Measurements from ENCODE around the gene HBD.

The HBD gene

DNA sequence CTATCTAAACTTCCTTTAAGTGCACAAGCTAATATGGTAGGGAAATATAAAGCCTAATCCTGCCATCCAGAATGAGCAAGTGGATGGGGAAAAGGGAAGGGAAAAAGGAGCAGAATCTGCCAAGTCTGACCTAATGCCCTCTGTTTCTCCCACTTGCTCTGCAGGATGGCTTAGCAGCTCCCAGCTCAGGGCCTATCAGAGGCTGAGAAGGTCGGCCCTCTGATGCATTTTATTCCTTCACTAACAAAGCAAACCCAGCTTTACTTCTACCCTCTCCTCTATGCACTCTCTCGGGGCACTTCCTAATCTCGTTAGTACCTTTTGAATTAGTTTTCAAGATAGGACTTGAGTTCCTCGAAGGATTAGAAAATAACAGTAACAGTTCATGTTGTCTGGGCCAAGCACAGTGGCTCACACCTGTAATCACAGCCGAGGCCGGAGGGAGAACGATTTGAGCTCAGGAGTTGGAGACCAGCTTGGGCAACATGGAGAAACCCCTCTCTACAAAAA is 23.9 kb downstream of the HBD start:
- H3K27ac ChIP-seq (ENCODE audit: extremely low read depth, low read depth, low read length): no peak overlapping the region
- no peaks in the 10 kb centered on the region for H3K9me3 ChIP-seq (ENCODE audit: control insufficient read depth, insufficient read depth, low read depth, low read length)
- no peaks in the 10 kb centered on the region for H3K4me1 ChIP-seq (ENCODE audit: control insufficient read depth, insufficient read depth, low read length)
- no peak overlapping the region for H3K4me3 ChIP-seq (ENCODE audit: low read depth, low read length)
- ChIA-PET CTCF (interaction anchor here (0.6 kb wide), 1 partner anchor 261 kb away, joined by 3 read pairs; no protein-coding TSS in a partner anchor), POLR2A (no interaction called here)
- H3K36me3 ChIP-seq (ENCODE audit: control insufficient read depth in 2 of 2, insufficient read depth in 1 of 2, low read length in 2 of 2): no peaks in the 10 kb centered on the region
- TF ChIP-seq ZNF175 (tag by site-specific recombination; IDR thresholded peaks at IDR 0.05): no peak
- no peak for TF ChIP-seq ZNF600 (tag by site-specific recombination; IDR thresholded peaks at IDR 0.05)
- TF ChIP-seq SCRT2 (tag by site-specific recombination; IDR thresholded peaks at IDR 0.05): no peak
- no peak for TF ChIP-seq ZNF555 (tag by site-specific recombination; conservative IDR thresholded peaks at IDR 0.05)
- TF ChIP-seq ZBTB8A (tag by site-specific recombination; IDR thresholded peaks at IDR 0.05): no peak
- TF ChIP-seq, protein P1, sequence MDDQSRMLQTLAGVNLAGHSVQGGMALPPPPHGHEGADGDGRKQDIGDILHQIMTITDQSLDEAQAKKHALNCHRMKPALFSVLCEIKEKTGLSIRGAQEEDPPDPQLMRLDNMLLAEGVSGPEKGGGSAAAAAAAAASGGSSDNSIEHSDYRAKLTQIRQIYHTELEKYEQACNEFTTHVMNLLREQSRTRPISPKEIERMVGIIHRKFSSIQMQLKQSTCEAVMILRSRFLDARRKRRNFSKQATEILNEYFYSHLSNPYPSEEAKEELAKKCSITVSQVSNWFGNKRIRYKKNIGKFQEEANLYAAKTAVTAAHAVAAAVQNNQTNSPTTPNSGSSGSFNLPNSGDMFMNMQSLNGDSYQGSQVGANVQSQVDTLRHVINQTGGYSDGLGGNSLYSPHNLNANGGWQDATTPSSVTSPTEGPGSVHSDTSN (CRISPR knock-in tag; IDR thresholded peaks at IDR 0.05): no peak
- TF ChIP-seq KLF9 (tag by site-specific recombination; IDR thresholded peaks at IDR 0.05; ENCODE audit: low read depth): no peak
- TF ChIP-seq, protein P2, sequence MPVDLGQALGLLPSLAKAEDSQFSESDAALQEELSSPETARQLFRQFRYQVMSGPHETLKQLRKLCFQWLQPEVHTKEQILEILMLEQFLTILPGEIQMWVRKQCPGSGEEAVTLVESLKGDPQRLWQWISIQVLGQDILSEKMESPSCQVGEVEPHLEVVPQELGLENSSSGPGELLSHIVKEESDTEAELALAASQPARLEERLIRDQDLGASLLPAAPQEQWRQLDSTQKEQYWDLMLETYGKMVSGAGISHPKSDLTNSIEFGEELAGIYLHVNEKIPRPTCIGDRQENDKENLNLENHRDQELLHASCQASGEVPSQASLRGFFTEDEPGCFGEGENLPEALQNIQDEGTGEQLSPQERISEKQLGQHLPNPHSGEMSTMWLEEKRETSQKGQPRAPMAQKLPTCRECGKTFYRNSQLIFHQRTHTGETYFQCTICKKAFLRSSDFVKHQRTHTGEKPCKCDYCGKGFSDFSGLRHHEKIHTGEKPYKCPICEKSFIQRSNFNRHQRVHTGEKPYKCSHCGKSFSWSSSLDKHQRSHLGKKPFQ (tag by site-specific recombination; IDR thresholded peaks at IDR 0.05): no peak
- TF ChIP-seq, protein P3, sequence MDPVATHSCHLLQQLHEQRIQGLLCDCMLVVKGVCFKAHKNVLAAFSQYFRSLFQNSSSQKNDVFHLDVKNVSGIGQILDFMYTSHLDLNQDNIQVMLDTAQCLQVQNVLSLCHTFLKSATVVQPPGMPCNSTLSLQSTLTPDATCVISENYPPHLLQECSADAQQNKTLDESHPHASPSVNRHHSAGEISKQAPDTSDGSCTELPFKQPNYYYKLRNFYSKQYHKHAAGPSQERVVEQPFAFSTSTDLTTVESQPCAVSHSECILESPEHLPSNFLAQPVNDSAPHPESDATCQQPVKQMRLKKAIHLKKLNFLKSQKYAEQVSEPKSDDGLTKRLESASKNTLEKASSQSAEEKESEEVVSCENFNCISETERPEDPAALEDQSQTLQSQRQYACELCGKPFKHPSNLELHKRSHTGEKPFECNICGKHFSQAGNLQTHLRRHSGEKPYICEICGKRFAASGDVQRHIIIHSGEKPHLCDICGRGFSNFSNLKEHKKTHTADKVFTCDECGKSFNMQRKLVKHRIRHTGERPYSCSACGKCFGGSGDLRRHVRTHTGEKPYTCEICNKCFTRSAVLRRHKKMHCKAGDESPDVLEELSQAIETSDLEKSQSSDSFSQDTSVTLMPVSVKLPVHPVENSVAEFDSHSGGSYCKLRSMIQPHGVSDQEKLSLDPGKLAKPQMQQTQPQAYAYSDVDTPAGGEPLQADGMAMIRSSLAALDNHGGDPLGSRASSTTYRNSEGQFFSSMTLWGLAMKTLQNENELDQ (tag by site-specific recombination; IDR thresholded peaks at IDR 0.05; ENCODE audit: low read depth): no peak
- TF ChIP-seq MZF1 (tag by site-specific recombination; IDR thresholded peaks at IDR 0.05; ENCODE audit: borderline replicate concordance): no peak
- TF ChIP-seq, protein P4, sequence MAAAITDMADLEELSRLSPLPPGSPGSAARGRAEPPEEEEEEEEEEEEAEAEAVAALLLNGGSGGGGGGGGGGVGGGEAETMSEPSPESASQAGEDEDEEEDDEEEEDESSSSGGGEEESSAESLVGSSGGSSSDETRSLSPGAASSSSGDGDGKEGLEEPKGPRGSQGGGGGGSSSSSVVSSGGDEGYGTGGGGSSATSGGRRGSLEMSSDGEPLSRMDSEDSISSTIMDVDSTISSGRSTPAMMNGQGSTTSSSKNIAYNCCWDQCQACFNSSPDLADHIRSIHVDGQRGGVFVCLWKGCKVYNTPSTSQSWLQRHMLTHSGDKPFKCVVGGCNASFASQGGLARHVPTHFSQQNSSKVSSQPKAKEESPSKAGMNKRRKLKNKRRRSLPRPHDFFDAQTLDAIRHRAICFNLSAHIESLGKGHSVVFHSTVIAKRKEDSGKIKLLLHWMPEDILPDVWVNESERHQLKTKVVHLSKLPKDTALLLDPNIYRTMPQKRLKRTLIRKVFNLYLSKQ (tag by site-specific recombination; IDR thresholded peaks at IDR 0.05; ENCODE audit: borderline replicate concordance): no peak
- TF ChIP-seq, protein P5, sequence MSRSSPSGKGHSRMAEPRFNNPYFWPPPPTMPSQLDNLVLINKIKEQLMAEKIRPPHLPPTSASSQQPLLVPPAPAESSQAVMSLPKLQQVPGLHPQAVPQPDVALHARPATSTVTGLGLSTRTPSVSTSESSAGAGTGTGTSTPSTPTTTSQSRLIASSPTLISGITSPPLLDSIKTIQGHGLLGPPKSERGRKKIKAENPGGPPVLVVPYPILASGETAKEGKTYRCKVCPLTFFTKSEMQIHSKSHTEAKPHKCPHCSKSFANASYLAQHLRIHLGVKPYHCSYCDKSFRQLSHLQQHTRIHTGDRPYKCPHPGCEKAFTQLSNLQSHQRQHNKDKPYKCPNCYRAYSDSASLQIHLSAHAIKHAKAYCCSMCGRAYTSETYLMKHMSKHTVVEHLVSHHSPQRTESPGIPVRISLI (tag by site-specific recombination; IDR thresholded peaks at IDR 0.05): no peak
- TF ChIP-seq ZNF214 (tag by site-specific recombination; IDR thresholded peaks at IDR 0.05; ENCODE audit: borderline replicate concordance): no peak

DNA sequence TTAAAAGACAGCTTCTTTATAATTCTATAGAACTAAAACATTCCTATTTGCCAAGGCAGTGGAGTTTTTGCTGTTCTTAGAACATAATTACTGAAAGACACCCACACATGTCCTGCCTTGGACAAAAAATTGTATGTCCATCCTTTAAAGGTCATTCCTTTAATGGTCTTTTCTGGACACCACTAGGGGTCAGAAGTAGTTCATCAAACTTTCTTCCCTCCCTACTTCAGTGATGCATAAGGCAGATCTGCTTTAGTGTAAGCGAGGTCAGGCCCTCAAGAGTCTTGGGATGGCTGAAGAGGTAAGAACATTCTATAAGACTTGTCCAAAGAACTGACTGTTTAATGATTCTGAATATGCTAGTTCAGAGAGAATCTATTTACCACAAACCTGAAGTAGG is 29.5 kb downstream of the HBD start:
- CTCF ChIA-PET: interaction anchor here (0.6 to 3.9 kb wide), 3 partner anchors 86 to 179 kb away, joined by 3 to 12 read pairs (median 5); partner anchors contain the start of gene OR51M1

More for the DNA sequence above, 29.5 kb downstream of the HBD start:
- TF ChIP-seq, protein P6, sequence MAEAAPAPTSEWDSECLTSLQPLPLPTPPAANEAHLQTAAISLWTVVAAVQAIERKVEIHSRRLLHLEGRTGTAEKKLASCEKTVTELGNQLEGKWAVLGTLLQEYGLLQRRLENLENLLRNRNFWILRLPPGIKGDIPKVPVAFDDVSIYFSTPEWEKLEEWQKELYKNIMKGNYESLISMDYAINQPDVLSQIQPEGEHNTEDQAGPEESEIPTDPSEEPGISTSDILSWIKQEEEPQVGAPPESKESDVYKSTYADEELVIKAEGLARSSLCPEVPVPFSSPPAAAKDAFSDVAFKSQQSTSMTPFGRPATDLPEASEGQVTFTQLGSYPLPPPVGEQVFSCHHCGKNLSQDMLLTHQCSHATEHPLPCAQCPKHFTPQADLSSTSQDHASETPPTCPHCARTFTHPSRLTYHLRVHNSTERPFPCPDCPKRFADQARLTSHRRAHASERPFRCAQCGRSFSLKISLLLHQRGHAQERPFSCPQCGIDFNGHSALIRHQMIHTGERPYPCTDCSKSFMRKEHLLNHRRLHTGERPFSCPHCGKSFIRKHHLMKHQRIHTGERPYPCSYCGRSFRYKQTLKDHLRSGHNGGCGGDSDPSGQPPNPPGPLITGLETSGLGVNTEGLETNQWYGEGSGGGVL (tag by site-specific recombination; IDR thresholded peaks at IDR 0.05): no peak
- TF ChIP-seq ZNF112 (tag by site-specific recombination; IDR thresholded peaks at IDR 0.05) (no peak), ZNF701 (tag by site-specific recombination; IDR thresholded peaks at IDR 0.05) (no peak), SCRT1 (tag by site-specific recombination; IDR thresholded peaks at IDR 0.05; ENCODE audit: borderline replicate concordance) (no peak), ZBTB48 (tag by site-specific recombination; IDR thresholded peaks at IDR 0.05) (no peak), ZNF140 (tag by site-specific recombination; IDR thresholded peaks at IDR 0.05) (no peak), ZSCAN16 (tag by site-specific recombination; IDR thresholded peaks at IDR 0.05) (no peak), ZNF433 (tag by site-specific recombination; IDR thresholded peaks at IDR 0.05; ENCODE audit: low read depth) (no peak)
- TF ChIP-seq, protein P7, sequence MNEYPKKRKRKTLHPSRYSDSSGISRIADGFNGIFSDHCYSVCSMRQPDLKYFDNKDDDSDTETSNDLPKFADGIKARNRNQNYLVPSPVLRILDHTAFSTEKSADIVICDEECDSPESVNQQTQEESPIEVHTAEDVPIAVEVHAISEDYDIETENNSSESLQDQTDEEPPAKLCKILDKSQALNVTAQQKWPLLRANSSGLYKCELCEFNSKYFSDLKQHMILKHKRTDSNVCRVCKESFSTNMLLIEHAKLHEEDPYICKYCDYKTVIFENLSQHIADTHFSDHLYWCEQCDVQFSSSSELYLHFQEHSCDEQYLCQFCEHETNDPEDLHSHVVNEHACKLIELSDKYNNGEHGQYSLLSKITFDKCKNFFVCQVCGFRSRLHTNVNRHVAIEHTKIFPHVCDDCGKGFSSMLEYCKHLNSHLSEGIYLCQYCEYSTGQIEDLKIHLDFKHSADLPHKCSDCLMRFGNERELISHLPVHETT (tag by site-specific recombination; IDR thresholded peaks at IDR 0.05): no peak
- H3K4me1 ChIP-seq (ENCODE audit: control insufficient read depth, insufficient read depth, low read length): no peaks in the 10 kb centered on the region
- POLR2A ChIA-PET: interaction anchor here (0.7 kb wide), 1 partner anchor 86 kb away, joined by 3 read pairs; no protein-coding TSS in a partner anchor
- no peak overlapping the region for H3K27ac ChIP-seq (ENCODE audit: extremely low read depth, low read depth, low read length)
- H3K9me3 ChIP-seq (ENCODE audit: control insufficient read depth, insufficient read depth, low read depth, low read length): no peaks in the 10 kb centered on the region
- H3K4me3 ChIP-seq (ENCODE audit: low read depth, low read length): no peak overlapping the region
- H3K36me3 ChIP-seq (ENCODE audit: control insufficient read depth in 2 of 2, insufficient read depth in 1 of 2, low read length in 2 of 2): no peaks in the 10 kb centered on the region

Data from HEK293 (cell line).